Muscle of back (tissue), 11 donors: ENCODE results near the gene ENTREP1. TPM values are rescaled to one million over a fixed set of nuclear protein-coding genes. Genes with fewer than 3 reads are reported as not detected.
A peak's percentile ranks its signal among the peaks of the same experiment; 100 is the strongest.

Experiments used
- DNase-seq, 3 donors: peaks; one replicate each; pipeline versions ENCODE4 v3.0.0 to v3.0.0-alpha.2; 2013
- polyA plus RNA-seq, 10 donors: library from polyadenylated mRNA; unstranded; fragments of 120-200 nt; gene quantifications; one replicate each; pipeline ENCODE4 v1.2.1, GENCODE V29; 2013; ENCODE audit not compliant: insufficient read length in 10 of 10

The ENTREP1 gene
- polyA plus RNA-seq, 10 donors, result 15.4 to 49.5 (median 33.3) TPM

GRCh38 chr9:69364510-69365150, 39.6 kb downstream of the ENTREP1 start:
- no peak for DNase-seq

DNA sequence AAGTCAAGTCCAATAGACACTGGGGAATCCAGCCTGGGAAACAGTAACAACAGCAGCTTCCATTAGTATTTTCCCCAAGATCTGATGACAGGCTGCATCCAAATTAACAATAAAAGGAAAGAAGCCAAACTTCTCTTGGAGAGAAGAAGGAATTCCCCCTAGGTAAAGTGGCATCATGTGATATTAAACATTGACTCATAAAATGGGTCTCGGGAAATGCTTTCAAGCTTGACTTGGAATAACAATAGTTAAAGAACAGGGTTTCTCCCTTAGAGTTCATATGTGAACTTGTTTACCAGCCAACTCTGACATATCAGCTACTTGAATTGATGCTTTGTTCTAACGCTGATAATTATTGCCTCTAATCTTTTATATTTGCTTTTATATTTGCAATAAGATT, 45.4 kb downstream of the ENTREP1 start:
- no peak for DNase-seq

GRCh38 chr9:69371001-69371400, 46.0 kb downstream of the ENTREP1 start:
- no peak for DNase-seq

GRCh38 chr9:69376651-69377050, 51.6 kb downstream of the ENTREP1 start:
- peak in 1 of 3 donors; percentile 81 for DNase-seq

GRCh38 chr9:69377291-69377690, 52.3 kb downstream of the ENTREP1 start:
- DNase-seq, result no peak

DNA sequence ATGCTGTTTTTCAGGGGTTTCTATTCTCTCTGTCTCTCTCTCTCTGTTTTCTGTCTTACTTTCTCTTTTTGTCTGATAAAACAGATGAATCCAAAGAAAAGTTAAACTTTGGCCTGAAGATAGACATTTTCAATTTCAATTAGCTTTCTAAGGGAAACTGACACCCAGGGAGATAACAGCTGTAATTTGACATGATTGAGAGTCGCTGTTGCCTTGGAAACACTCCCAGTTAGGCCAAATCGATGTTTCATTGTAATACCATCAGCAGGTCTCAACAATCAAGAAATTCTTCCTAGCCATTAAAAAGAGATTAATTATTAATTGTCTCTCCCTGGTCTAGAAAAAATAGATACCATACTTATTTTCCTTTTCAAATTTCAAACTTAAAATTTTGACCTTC, 53.0 kb downstream of the ENTREP1 start:
- no peak for DNase-seq

GRCh38 chr9:69379270-69379982, 54.4 kb downstream of the ENTREP1 start:
- peak; percentile 37 to 65 (median 44) for DNase-seq

- no peak for DNase-seq
Measured at GRCh38 chr9:69380301-69380700, 55.3 kb downstream of the ENTREP1 start.

DNA sequence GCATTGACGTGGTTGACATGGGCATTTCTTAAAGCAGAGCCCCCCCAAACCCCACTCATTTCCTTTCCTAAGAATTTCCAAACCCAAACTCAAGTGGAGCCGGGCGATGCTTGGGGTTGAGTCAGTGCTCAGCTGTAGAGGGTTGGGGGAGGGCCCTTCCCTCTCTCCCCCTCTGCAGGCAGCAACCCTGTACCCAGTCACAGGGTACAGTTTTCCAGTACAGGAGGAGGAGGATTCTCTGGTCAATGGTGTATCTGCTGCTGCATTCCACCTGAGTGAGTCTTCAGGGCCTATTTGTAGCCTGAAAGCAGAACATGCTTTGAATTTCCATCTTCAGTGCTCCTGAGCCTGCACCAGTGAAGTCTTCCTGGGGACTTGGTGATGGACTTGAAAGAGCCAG, 55.8 kb downstream of the ENTREP1 start:
- no peak for DNase-seq

- DNase-seq, result no peak
Measured at GRCh38 chr9:69382135-69382534, 57.1 kb downstream of the ENTREP1 start.

DNA sequence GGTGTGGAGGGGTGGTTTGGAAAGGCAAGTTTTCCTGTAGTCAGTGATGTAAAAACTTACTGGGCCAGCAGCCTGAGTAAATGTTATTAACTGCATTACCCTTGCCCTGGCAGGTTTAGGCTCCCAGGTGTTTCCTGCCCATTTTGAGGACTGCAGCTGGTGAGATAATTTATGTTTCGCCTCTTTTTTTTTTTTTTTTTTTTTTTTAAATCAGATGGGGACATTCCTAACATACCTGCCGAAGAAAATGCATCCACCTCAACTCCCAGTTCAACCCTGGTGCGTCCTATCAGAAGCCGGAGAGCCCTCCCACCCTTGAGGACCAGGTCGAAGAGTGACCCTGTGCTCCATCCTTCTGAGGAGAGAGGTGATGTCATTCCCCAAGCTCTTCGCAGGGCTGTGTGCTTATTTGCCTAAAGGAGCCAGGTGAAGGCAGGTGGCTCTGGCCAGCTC, 60.6 kb downstream of the ENTREP1 start:
- DNase-seq, result no peak

GRCh38 chr9:69386651-69387050, 61.6 kb downstream of the ENTREP1 start:
- DNase-seq, result no peak

GRCh38 chr9:69388596-69388995, 63.6 kb downstream of the ENTREP1 start:
- DNase-seq, result no peak

DNA sequence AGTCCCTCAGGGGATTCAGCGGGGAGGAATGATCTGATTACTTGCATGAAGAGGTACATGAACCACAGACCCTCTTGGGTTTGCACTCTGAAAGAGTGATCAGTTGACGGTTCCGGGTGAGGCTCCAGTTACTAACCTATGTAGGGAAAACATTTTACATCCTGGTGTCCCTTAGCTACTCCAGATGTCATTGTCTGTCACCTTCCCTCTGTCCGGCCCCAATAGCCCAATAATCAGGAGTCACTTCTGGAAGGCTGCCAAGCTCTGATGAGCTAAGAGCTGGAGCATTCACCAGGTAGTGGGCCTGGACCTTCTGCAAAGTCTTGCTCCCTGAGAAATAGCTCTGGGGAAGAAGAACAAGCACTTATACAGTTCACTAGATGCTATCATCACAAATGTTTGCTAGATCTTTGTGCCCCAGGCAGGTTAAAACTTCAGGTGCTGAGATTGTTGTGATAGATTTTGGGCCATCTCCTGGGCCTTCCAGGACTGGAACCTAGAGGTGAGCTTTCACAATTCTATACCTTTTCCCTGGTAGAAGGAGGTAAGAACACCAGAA, 64.5 kb downstream of the ENTREP1 start:
- no peak for DNase-seq

- DNase-seq, result no peak
Measured at GRCh38 chr9:69391487-69391886, 66.5 kb downstream of the ENTREP1 start.

DNA sequence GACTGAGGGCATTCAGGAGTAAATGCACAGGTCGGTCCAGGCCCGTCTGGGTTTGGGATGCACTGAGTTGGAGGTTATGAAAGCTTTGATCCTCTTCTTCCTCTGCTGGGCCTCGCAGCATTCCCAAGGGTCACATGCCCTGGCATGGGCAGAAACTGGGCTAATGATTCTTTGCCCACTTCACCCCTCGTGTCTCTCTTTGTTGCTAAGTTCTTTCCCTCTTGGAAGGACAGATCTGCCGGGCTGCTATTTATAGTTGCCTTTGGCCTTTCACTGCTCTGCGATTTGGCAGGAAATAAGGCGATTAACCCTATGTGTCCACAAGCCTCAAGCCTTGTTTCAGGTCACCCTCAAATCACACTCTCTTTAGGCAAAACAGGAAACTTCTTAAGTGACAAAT, 66.9 kb downstream of the ENTREP1 start:
- DNase-seq, result peak in 2 of 3 donors; percentile 25 to 57

GRCh38 chr9:69392826-69393225, 67.8 kb downstream of the ENTREP1 start:
- DNase-seq, result no peak

- no peak for DNase-seq
Measured at GRCh38 chr9:69393425-69393824, 68.4 kb downstream of the ENTREP1 start.

DNA sequence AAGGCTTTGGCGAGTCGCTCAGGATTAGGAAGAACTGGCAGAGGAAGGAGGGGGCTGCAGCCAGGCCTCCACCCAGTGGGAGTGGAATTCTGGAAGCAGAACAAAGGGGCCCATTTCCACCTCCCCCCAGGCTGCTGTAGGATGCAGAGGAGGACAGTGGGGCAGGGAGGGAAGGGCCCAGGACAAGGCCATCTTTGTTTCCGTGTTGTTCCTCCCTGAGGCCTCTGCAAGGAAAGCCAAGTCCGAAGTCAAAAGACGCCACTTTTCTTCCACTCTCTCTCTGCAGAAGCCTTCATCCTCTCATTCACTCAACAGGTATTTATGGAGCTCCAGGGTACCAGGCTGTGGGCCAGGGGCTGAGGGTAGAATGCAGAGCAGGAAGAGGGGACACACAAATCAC, 70.7 kb downstream of the ENTREP1 start:
- no peak for DNase-seq

GRCh38 chr9:69396759-69397158, 71.7 kb downstream of the ENTREP1 start:
- no peak for DNase-seq

GRCh38 chr9:69397384-69398214, 72.6 kb downstream of the ENTREP1 start:
- DNase-seq, result no peak

DNA sequence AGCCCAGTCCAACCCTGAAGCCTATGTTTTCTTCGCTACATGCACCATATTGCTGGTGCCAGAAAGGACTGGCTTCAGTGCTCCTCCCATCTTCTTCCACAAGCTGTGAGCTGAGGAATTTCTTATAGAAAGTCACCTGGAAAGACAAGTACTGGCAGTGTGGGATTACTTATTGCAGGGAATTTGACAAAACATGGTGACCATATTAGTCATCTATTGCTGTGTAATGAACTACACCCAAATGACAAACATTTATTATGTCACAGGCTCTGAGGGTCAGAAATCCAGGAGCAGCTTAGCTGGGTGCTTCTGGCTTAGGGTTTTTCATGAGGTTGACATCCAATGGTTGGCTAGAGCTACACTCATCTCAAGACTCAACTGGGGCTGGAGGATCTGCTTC, 75.5 kb downstream of the ENTREP1 start:
- no peak for DNase-seq
